Stimulated activated CD8-positive, alpha-beta memory T cell treated with anti-CD3 and anti-CD28 coated beads, Interleukin-7, amount 100 ng/mL, for 1 hour (primary cell): ENCODE results near the gene CYP4A22.
"Not testable (repeated sequence)": the region's sequence is repeated elsewhere in the genome, so short reads cannot be mapped to it uniquely, and the experiment has no call there.

Experiments used
- DNase-seq, 2 donors: peaks; one replicate each; pipeline ENCODE4 v3.0.0-alpha.2; 2020; ENCODE audit warnings: low read depth in 2 of 2

Gene CYP4A22

DNA sequence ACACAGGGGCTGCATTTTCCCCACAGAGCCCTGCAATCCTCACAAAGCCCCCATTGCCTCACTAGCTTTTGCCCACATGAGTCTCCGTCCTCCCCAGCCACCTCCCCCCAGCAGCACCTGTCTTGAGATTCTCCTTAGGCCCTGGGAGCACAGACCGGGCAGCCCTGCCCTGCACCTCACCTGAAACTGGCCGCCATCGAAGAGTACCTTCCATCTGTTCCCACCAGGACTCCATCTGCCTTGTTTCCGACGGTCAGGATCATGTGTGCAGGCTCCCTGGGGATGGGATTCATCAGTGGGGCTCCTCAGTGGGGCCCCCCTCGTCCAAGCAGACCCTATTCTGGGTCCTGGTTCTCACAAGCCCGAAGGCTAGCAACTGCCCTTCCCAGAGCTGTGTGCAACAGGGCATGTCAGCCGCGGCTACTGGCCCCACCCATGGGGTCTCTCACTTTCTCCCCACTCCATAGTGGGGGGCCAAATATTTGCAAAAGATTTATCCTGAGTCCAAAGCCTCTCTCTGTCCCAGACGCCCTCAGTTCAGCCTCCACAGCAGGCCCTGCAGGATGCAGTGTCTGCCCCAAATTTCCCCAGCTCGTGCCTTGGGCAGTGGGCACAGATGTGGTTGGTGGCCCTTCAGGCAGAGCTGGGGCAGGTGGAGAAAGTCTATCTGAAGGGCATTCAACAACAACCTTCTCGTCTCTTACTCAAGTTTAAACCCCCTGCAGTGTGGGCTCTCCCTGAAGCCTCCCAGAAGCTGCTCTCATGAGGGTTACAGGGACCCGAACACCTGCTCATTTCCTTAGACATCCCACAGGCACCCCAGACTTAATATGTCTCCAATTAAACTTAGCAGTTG is 47.8 kb downstream of the CYP4A22 start:
- DNase-seq, result no peak

DNA sequence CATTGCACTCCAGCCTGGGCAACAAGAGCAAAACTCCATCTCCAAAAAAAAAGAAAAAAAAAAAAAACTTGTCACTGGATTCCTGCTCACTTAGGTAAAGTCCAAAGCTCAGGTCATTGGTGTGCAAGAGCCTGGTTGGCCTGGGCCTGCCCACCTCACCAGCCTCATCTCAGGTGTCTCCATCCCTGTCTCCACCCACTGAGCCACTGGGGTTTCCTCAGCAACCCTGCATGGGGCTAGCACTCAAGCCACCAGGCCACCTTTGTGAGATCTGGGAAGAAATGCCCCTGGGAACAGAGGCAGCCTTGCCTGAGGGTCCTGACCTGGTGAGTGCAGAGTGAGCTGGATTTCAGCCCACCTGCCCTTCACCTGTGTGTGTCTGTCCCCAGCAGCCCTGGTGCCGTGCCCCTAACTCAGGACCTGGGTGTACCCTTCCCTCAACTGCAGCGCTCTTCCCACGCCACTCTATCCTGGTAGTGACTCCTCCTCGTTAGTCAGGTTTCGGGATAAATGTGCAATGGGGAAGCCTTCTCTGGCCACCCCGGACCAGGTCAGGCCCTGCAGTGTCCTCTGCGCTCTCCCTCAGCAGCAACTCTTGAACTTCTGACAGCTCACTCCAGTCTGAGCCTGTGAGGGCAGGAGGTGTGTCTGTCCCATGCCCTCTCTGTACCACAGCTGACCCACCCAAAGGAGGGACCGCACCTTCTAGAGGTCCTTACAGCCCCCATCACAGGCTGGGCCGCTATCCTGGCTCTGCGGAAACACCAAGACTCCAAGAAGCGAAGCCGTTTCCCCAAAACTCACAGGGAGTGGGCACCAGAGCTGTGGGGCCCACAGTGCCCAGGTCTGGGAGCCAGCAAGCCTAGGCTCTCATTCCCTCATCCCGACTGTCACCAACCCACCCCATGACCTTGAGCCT is 49.3 kb downstream of the CYP4A22 start:
- DNase-seq, result no peak

DNA sequence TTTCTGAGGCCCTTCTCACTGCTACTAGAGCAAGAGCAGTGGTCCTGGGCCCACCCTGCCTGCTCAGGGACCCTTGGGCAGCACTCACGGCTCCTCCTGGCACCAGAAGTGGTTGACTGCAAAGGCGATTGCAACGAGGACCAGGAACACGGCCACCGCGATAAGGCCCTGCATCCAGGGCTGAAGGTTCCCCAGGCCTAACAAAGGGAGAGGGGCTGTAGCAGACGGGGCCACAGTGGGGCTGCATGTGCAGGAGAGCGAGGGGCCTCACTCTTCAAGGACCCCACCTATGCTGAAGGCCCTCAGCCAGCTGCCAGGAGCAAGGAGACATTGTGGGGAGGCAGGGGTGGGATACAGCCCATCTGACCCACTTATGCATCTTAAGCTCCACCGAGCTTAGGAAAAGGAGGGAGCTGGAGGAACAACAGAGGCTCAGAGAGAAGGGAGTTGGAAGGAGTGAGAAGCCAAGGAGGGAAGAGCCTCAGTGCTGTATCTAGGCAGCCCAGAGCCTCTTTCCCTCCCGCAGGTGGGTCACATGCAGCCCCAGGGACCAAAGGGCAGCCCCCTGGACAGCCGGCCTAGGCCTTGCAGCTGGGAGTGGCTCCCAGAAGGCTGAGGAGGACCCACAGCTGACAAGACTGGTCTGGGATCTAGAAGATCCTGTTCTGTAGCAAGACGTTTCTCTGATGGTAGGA is 50.1 kb downstream of the CYP4A22 start:
- DNase-seq, result no peak

DNA sequence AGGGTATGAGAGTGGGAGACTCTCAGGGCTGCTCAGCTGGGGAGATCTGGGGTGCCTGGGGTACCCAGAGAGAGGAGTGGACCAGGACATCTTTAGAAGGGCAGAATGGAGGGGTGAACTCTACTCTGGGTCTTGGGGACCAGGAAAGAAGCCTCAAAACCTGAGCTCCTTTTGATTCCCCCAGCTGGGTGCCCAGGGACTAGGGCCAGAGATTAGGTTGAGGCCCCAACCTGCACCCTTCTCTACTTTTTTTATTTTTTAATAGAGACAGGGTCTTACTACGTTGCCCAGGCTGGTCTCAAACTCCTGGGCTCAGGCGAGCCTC is 50.6 kb downstream of the CYP4A22 start:
- DNase-seq, result no peak

DNA sequence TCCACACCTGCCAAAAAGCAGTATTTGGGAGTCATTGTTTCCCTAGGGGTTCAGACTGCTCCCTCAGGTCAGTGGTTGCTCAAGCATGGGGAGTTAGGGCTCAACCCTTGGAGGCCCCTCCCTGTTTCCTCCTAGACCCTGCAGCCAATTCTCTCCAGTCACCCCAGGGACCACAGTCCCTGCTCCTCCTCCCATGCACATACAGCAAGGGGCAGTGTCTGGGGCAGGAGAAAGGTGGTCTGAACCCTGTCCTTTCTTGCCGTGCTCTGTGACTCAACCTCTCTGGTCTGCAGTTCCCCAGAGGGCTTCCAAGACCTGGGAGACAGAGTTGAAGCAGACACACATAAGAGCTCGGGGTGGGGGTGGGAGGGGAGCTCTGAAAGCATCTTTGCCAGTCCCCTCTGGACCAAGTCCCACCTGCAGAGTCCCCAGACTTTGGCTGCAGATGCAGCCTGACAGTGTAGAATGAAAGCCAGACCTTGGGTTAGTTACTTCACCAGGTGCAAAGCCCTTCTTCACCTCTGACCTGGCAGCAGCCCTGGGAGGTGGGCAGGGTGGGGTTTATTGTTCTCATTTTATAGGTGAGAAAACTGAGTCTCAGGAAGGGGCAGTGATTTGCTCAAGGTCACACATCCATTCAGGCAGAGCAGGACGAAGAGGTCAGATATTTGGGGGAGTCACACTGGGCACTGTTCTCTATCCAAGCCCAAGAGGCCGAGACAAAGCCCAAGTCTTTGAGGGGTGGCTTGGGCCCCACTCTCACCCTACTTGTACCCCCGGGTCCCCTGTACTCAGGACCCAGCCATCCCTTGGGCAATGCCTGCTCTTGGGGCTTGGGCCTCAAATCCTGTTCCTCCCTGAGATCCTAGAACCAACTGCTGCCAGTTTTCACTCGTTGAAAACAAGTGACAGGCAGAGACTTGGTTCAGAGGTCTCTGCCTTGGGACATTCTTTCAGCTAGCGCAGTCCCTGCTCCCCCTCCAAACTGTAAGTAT is 51.8 kb downstream of the CYP4A22 start:
- DNase-seq, result no peak

DNA sequence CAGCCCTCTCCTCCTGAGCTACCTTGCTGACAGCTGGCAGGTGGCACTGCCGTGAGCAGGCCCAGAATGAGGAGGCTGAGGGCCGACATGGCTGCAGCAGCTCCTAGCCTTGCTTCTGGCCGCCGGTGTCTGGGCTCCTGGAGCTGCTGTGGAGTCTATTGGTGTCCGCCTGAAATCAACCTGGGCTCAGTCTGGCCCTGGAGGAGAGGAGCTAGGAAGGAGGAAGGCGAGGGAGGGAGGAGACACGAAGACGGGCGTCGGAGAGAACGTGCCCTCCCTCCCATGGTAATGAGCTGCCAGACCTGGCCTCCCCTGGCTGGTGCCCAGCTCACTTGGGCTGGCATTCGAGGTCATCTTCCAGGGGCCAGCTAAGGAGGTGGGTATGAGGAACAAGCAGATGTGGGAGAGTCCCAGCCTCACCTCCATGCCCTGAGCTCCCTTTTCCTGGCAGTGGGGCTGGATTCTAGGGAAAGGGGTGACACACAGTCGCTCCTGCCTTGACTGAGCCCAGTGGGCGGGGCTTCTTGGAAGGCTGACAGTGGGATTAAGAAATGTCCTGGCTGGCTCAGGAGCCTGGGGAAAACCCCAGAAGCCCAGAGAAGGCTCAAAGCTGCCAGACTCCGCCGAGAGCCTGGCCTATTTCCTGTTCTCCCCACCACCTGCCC is 52.7 kb downstream of the CYP4A22 start, which contains the start of gene PDZK1IP1:
Gene PDZK1IP1 (minus strand): TSS at position 193 of the 665 bp plus-strand sequence. CDS start 104 bp downstream, at position 89.
- DNase-seq, result no peak

DNA sequence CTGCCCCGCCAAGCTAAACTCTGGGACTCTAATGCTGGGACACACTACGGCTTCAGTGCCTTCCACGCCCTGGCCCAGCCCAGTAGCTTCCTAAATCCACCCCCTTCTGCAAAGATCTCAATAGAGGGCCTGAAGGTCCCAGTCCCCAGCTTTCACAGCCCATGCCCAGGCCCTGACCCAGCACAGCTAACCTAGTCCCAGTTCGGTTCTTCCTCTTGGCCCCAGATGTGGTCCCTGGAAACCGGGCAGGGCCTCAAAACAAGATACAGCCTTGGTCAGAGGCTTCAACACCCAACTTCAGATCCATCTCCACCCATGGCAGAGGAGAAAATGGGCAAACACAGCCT is 53.2 kb downstream of the CYP4A22 start:
- DNase-seq, result no peak

DNA sequence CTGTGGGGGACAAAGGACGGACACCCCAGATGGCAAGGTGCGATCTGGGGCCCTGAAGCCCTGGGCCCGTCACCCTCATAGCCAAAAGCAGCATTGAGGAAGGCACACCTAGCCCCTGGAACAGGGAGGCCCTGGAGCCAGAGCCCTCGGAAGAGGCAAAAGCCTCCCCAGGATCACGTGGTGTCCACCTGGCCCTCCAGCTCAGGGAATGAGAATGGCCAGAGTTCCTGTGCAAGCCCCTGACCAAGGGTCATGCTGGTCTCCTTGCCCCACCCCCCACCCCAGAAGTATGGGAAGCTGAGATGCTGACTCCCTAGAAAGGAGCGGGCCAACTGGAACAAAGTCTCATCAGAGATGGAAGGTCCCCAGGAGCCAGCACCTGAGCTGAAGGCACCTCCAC is 53.6 kb downstream of the CYP4A22 start:
- no peak for DNase-seq

DNA sequence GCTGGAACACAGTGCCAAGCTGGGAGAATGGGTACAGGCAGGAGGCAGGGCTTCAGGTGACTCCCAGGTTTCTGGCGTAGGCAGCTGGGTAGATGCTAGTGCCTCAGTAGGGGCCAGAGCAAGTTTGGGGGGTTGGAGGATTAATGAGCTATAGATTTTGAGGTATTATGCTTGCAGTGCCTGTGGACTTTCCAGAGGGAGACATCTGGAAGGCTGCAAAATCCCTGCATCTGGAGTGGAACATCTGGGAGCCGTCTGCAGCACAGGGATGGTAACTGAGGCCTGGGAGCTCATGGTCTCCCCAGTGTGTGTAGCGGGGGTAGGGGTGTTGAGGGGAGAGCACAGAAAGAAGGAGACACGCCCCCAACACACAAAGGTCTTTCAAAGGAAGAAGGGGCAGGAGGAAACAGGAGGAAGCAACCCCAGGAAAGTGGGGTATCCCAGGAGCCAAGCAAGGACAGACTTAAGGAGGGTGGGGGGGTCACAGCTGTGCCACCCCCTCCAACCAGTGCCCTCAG is 54.8 kb downstream of the CYP4A22 start:
- no peak for DNase-seq

DNA sequence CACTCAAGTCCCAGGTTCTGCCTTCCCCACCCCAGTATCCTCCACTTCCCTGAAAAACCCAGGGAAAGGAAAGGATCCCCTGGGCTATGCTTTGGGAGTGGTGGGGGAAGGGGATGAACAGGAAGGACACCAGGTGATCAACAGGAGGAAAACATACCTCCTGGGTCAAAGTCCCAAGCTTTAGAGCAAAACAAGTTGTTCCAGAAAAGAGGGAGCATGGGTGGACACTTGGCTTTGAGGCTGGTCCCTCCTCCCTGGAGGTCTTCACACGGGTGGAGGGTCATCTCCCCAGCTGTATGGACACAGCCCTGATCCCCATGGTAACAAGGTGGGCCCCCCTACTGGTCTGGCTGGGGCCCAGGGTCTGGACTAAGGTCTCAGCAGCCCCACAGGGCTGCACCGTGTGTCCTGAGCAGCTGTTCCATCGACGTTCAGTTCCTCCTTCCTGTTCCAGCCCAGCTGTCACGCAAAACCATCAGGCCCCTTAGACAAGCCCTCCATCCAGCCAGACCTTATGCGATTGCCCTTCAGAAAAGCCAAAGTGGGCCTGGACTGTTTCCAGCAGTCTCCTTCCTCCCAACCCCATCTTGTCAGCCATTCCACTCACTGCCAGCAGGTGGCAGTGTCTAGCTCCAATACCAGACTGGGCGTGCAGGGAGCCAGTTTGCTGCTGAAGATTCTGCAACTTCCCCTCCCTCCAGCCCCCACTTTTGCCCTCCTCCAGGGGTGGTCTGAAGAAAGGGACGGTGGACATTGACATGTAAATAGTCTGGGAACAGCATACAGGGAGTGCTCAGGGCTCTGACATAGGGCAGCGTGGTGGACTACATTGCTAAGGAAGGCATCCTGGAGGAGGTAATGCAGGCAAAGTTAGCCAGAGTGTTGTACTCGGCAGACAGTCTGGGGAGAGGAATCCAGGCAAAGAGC is 55.5 kb downstream of the CYP4A22 start:
- DNase-seq, result peak; percentile 24 to 39

DNA sequence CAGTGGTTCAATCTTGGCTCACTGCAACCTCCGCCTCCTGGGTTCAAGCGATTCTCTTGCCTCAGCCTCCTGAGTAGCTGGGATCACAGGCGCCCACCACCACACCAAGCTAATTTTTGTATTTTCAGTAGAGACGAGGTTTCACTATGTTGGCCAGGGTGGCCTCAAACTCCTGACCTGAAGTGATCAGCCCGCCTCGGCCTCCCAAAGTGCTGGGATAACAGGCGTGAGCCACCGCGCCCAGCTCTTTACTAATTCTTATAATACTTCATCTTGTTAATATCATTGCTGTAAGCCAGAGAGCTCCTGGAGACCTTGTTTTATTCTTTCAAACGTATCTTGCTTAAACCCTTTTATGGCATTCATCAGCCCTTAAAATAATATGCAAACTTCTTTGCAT is 56.3 kb downstream of the CYP4A22 start:
- DNase-seq, result not testable (repeated sequence)

DNA sequence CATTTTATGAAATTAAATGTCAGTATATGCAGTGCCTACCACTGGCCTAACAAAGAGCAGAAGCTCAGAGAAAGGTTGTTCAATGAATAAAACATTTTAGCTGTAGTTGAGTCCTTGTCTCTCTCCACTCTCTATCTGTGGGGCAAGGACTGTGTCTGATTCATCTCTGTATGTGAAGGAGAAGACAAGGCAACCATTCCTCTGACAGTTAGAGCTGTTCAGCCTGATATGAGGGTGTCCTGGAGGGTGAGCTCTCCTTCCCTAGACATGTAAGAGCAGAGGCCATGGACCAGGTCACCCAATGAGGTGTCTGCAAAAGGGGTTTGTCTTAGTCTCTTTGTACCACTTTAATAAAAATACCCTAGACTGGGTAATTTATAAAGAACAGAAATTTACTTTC is 57.1 kb downstream of the CYP4A22 start:
- DNase-seq, result no peak

DNA sequence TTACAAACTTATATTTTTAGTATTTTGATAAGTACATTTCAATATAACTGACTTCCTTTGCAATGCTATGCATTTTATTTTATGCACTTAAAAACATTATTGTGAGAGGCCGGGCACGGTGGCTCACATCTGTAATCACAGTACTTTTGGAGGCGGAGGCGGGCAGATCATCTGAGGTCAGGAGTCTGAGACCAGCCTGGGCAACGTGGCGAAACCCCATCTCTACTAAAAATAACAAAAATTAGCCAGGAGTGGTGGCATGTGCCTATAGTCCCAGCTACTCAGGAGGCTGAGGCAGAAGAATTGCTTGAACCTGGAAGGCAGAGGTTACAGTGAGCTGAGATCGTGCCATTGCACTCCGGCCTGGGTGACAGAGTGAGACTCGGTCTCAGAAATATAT is 58.7 kb downstream of the CYP4A22 start:
- DNase-seq, result not testable (repeated sequence)

DNA sequence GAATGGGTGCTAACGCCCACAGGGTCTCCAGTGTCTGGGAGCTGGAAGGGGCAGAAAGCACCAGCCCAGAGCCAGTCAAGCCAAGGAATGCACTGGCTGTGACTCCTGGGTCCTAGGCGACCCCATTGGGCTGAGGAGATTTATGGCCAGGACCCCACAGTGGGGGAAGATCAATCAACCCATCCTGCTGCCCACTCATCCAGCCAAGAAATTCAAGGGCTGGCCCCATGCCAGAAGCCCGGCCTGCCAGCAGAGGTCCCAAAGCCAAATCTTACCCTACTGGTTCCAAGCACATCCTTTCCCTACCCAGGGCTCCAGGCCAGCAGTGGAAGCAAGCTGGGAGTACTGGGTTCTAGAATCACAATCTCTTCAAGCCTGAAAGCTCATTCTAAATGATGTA is 59.4 kb downstream of the CYP4A22 start:
- DNase-seq, result no peak

DNA sequence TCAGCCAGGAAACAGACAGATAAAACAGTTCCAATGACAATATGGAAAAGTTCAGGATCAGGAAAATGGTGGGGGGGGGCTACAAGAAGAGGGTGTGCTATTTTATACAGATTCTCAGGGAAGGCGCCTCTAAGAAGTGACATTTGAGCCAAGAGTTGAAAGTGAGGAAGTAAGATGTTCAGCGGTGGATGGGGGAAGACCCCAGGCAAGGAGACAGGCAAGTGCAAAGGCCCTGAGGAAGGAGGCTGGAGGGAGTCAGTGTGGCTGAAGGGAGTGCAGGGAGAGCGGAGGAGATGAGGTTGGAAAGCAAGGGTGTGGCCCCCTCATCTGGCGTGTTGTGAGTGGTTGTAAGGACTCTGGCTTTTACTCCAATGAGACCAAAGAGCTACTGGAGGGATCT is 61.0 kb downstream of the CYP4A22 start:
- DNase-seq, result no peak
